ENCODE results near the gene BBIP1.

Gene BBIP1

GRCh38 chr10:110918643-110919348 is at the start of gene BBIP1:
Gene BBIP1 (minus strand): TSS chr10:110919180. CDS start chr10:110918157, 1,023 bp downstream.
- no peak for DNase-seq (ENCODE audit: low read depth in 3 of 3, low spot score in 1 of 3)

- DNase-seq (ENCODE audit: low read depth in 3 of 3, low spot score in 1 of 3): no peak
Measured at GRCh38 chr10:110967645-110968044, 48.7 kb upstream of the BBIP1 start.

GRCh38 chr10:110967009-110967630 is 48.1 kb upstream of the BBIP1 start:
- no peak for DNase-seq (ENCODE audit: low read depth in 3 of 3, low spot score in 1 of 3)

GRCh38 chr10:110966146-110966545 is 47.2 kb upstream of the BBIP1 start:
- DNase-seq (ENCODE audit: low read depth in 3 of 3, low spot score in 1 of 3): no peak

- no peak for DNase-seq (ENCODE audit: low read depth in 3 of 3, low spot score in 1 of 3)
Measured at GRCh38 chr10:110965216-110965615, 46.2 kb upstream of the BBIP1 start.

- DNase-seq (ENCODE audit: low read depth in 3 of 3, low spot score in 1 of 3): no peak
Measured at GRCh38 chr10:110964681-110965080, 45.7 kb upstream of the BBIP1 start.

- DNase-seq (ENCODE audit: low read depth in 3 of 3, low spot score in 1 of 3): no peak
Measured at GRCh38 chr10:110963162-110963561, 44.2 kb upstream of the BBIP1 start.

GRCh38 chr10:110962443-110962842 is 43.5 kb upstream of the BBIP1 start:
- no peak for DNase-seq (ENCODE audit: low read depth in 3 of 3, low spot score in 1 of 3)

- DNase-seq (ENCODE audit: low read depth in 3 of 3, low spot score in 1 of 3): no peak
Measured at GRCh38 chr10:110960333-110960712, 41.3 kb upstream of the BBIP1 start.

GRCh38 chr10:110959379-110960332 is 40.7 kb upstream of the BBIP1 start:
- no peak for DNase-seq (ENCODE audit: low read depth in 3 of 3, low spot score in 1 of 3)

GRCh38 chr10:110957606-110958005 is 38.6 kb upstream of the BBIP1 start:
- no peak for DNase-seq (ENCODE audit: low read depth in 3 of 3, low spot score in 1 of 3)

GRCh38 chr10:110951381-110951780 is 32.4 kb upstream of the BBIP1 start:
- DNase-seq (ENCODE audit: low read depth in 3 of 3, low spot score in 1 of 3): no peak

- DNase-seq (ENCODE audit: low read depth in 3 of 3, low spot score in 1 of 3): no peak
Measured at GRCh38 chr10:110947061-110947595, 28.1 kb upstream of the BBIP1 start.

- DNase-seq (ENCODE audit: low read depth in 3 of 3, low spot score in 1 of 3): no peak
Measured at GRCh38 chr10:110946496-110946895, 27.5 kb upstream of the BBIP1 start.

- no peak for DNase-seq (ENCODE audit: low read depth in 3 of 3, low spot score in 1 of 3)
Measured at GRCh38 chr10:110944792-110945396, 25.9 kb upstream of the BBIP1 start.

- no peak for DNase-seq (ENCODE audit: low read depth in 3 of 3, low spot score in 1 of 3)
Measured at GRCh38 chr10:110939419-110939818, 20.4 kb upstream of the BBIP1 start.

GRCh38 chr10:110936757-110937156 is 17.8 kb upstream of the BBIP1 start:
- DNase-seq (ENCODE audit: low read depth in 3 of 3, low spot score in 1 of 3): no peak

- no peak for DNase-seq (ENCODE audit: low read depth in 3 of 3, low spot score in 1 of 3)
Measured at GRCh38 chr10:110932505-110933180, 13.7 kb upstream of the BBIP1 start.

- DNase-seq (ENCODE audit: low read depth in 3 of 3, low spot score in 1 of 3): no peak
Measured at GRCh38 chr10:110931769-110932381, 12.9 kb upstream of the BBIP1 start.

GRCh38 chr10:110927461-110927860 is 8.5 kb upstream of the BBIP1 start:
- DNase-seq (ENCODE audit: low read depth in 3 of 3, low spot score in 1 of 3): no peak

Data from stimulated activated CD4-positive, alpha-beta T cell treated with anti-CD3 and anti-CD28 coated beads, TNF-alpha, amount 100 ng/mL, for 1 hour (primary cell).